GM12864 (cell line): ENCODE measurements around the gene APOOL.
"Not testable (repeated sequence)": the region's sequence is repeated elsewhere in the genome, so short reads cannot be mapped to it uniquely, and the experiment has no call there.

Experiments used
- DNase-seq: peaks from one replicate; pipeline ENCODE4 v3.0.0-alpha.2; 2011; ENCODE audit warnings: low read depth
- H3K4me3 ChIP-seq: 2 replicates; pipeline ENCODE4 v1.5.1; 2011; ENCODE audit warnings: mild to moderate bottlenecking, low read depth, low read length, control low read depth
- CTCF ChIP-seq: IDR thresholded peaks from 2 replicates; pipeline ENCODE4 v1.5.1; 2011; ENCODE audit warnings: low read depth, mild to moderate bottlenecking, moderate library complexity, low read length, control low read depth, inconsistent platforms; ENCODE audit errors: missing control alignments

APOOL gene

GRCh38 chrX:85065512-85066198 is 62.0 kb downstream of the APOOL start:
- H3K4me3 ChIP-seq: no peak overlapping the region
- no peak for DNase-seq
- TF ChIP-seq CTCF: no peak

GRCh38 chrX:85077247-85077646 is 73.6 kb downstream of the APOOL start:
- not testable (repeated sequence) for H3K4me3 ChIP-seq, DNase-seq

GRCh38 chrX:85084770-85085393 is 81.2 kb downstream of the APOOL start:
- DNase-seq: no peak
- no peak overlapping the region for H3K4me3 ChIP-seq
- TF ChIP-seq CTCF: peak; percentile 54

- no peak for TF ChIP-seq CTCF
- no peak overlapping the region for H3K4me3 ChIP-seq
- no peak for DNase-seq
Observed at GRCh38 chrX:85089321-85089840, 85.7 kb downstream of the APOOL start.

- no peak for DNase-seq
- no peak overlapping the region for H3K4me3 ChIP-seq
- TF ChIP-seq CTCF: no peak
Observed at GRCh38 chrX:85107407-85107806, 103.7 kb downstream of the APOOL start.

- no peak overlapping the region for H3K4me3 ChIP-seq
- no peak for DNase-seq
- no peak for TF ChIP-seq CTCF
Observed at GRCh38 chrX:85108165-85108564, 104.5 kb downstream of the APOOL start.

- DNase-seq: no peak
- peak; percentile 49 for TF ChIP-seq CTCF
- no peak overlapping the region for H3K4me3 ChIP-seq
Observed at GRCh38 chrX:85109235-85109634, 105.6 kb downstream of the APOOL start.
